ENCODE results near the gene CYP39A1.
A peak's percentile ranks its signal among the peaks of the same experiment; 100 is the strongest.

Gene CYP39A1

DNA sequence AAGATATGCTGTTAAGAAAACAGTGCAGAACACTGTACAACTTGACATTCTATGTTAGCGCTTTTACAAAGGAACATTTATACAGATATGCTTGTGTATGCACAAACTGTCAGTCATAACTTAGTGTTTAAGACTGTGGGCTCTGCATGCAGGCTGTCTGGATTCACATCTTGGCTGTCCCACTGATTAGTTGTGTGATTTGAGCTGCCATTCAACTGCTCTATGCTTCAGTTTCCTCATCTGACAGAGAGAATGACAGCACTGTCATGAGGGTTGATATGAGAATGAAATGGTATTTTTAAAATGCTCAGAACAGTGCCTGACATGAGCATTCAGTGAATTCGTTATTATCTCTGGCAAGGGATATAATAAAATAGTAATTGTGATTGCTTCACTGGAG, 8.9 kb upstream of the CYP39A1 start:
- TF ChIP-seq, protein P1, sequence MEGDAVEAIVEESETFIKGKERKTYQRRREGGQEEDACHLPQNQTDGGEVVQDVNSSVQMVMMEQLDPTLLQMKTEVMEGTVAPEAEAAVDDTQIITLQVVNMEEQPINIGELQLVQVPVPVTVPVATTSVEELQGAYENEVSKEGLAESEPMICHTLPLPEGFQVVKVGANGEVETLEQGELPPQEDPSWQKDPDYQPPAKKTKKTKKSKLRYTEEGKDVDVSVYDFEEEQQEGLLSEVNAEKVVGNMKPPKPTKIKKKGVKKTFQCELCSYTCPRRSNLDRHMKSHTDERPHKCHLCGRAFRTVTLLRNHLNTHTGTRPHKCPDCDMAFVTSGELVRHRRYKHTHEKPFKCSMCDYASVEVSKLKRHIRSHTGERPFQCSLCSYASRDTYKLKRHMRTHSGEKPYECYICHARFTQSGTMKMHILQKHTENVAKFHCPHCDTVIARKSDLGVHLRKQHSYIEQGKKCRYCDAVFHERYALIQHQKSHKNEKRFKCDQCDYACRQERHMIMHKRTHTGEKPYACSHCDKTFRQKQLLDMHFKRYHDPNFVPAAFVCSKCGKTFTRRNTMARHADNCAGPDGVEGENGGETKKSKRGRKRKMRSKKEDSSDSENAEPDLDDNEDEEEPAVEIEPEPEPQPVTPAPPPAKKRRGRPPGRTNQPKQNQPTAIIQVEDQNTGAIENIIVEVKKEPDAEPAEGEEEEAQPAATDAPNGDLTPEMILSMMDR (IDR thresholded peaks at IDR 0.05; ENCODE audit: low read depth, low read length): no peak
- no peak overlapping the region for H3K4me3 ChIP-seq (ENCODE audit: low read depth, low read length)

GRCh38 chr6:46657642-46658041, 5.0 kb upstream of the CYP39A1 start:
- H3K4me3 ChIP-seq (ENCODE audit: low read depth, low read length): no peak overlapping the region
- TF ChIP-seq, protein P1 (IDR thresholded peaks at IDR 0.05; ENCODE audit: low read depth, low read length): no peak

GRCh38 chr6:46655803-46656202, 3.2 kb upstream of the CYP39A1 start:
- H3K4me3 ChIP-seq (ENCODE audit: low read depth, low read length): no peak overlapping the region
- TF ChIP-seq, protein P1 (IDR thresholded peaks at IDR 0.05; ENCODE audit: low read depth, low read length): no peak

GRCh38 chr6:46653439-46654195, 999 bp upstream of the CYP39A1 start:
- peak overlapping the region; percentile 67 for H3K4me3 ChIP-seq (ENCODE audit: low read depth, low read length)
- TF ChIP-seq, protein P1 (IDR thresholded peaks at IDR 0.05; ENCODE audit: low read depth, low read length): no peak

DNA sequence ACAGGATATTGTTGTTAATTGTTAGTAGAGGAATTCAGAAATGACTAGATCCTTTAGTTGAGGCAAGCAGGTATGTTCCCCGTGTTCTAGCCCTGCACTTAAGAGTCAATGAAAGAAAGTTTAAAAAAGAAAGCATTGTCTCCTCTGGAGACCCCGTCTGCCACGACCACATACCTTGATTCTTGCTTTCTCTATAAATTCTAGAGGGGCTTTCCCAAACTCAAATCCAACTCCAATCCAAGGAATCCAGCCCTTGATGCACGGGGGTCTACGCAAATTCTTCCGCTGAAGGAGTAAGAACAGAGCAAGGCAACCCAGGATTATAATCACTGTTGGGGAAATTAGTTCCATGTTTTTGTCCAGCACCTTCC, 401 bp downstream of the CYP39A1 start:
- TF ChIP-seq, protein P1 (IDR thresholded peaks at IDR 0.05; ENCODE audit: low read depth, low read length): no peak
- H3K4me3 ChIP-seq (ENCODE audit: low read depth, low read length): peak overlapping the region; percentile 67

- TF ChIP-seq, protein P1 (IDR thresholded peaks at IDR 0.05; ENCODE audit: low read depth, low read length): no peak
- H3K4me3 ChIP-seq (ENCODE audit: low read depth, low read length): no peak overlapping the region
Measured at GRCh38 chr6:46651816-46652215, 802 bp downstream of the CYP39A1 start.

GRCh38 chr6:46651006-46651405, 1.6 kb downstream of the CYP39A1 start:
- no peak overlapping the region for H3K4me3 ChIP-seq (ENCODE audit: low read depth, low read length)
- TF ChIP-seq, protein P1 (IDR thresholded peaks at IDR 0.05; ENCODE audit: low read depth, low read length): no peak

Measured in WI38 (cell line).